ENCODE data around the gene DPF3. TPM values are rescaled to one million over a fixed set of nuclear protein-coding genes. Genes with fewer than 3 reads are reported as not detected.

Gene DPF3
- total RNA-seq, 1 experiment from 2014 or later: 1.9 TPM

DNA sequence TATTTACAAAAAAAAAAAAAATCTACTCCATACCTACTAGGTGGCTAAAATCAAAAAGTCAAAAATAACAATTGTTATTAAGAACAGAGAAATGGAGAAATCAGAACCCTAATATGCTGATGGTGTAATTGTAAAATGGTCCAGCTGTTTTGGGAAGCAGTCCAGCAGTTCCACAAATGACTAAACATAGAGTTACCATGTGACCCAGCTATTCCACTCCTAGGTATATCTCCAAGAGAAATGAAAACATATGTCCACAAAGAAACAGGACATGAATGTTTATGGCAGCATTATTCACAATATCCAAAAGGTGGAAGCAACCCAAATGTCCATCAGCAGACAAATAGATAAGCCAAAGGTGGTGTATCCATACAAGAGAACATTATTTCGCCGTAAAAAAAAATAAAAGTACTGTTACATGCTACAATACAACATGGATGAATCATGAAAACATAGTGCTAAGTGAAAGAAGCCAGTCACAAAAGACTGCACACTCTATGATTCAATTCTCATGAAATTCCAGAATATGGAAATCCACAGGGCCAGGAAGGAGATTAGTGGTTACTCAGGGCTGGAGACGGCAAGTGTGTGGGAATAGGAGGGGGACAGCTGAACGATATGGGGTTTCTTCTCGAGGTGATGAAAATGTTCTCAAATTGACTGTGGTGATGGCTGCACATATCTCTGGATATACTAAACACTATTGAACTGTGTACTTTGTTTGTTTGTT is 9.1 kb upstream of the DPF3 start:
- ChIA-PET POLR2A (interaction anchor here (0.7 to 2.2 kb wide), 5 partner anchors 9 to 420 kb away, joined by 3 to 13 read pairs (median 4); partner anchors contain the start of gene DPF3), CTCF (interaction anchor here (0.6 to 5.0 kb wide), 16 partner anchors 8 to 463 kb away, joined by 3 to 295 read pairs (median 4); partner anchors contain the start of gene DPF3)
- Mint-ChIP-seq H3K4me3 (ENCODE audit: unreplicated experiment) (no peak overlapping the region), H3K4me1 (ENCODE audit: insufficient read depth, unreplicated experiment) (peaks cover 22% of the 10 kb centered on the region), H3K27ac (ENCODE audit: low read depth, unreplicated experiment) (no peak overlapping the region), H3K27me3 (ENCODE audit: insufficient read depth, unreplicated experiment) (no peaks in the 10 kb centered on the region), H3K9me3 (ENCODE audit: unreplicated experiment) (no peaks in the 10 kb centered on the region), H3K36me3 (ENCODE audit: insufficient read depth, unreplicated experiment) (no peaks in the 10 kb centered on the region)
- intact Hi-C loops (cut with micrococcal nuclease): no loop called here
- no peak for DNase-seq (ENCODE audit: unreplicated experiment)
- TF ChIP-seq CTCF (IDR thresholded peaks at IDR 0.05; ENCODE audit: unreplicated experiment): no peak
- no TSS peak for BruUV-seq (replicated peaks)

- BruUV-seq (replicated peaks): no TSS peak
Observed at GRCh38 chr14:72901361-72901760, 7.5 kb upstream of the DPF3 start.

GRCh38 chr14:72898448-72898847 is 4.5 kb upstream of the DPF3 start:
- Mint-ChIP-seq H3K27me3 (ENCODE audit: insufficient read depth, unreplicated experiment) (no peaks in the 10 kb centered on the region), H3K27ac (ENCODE audit: low read depth, unreplicated experiment) (no peak overlapping the region), H3K4me1 (ENCODE audit: insufficient read depth, unreplicated experiment) (no peaks in the 10 kb centered on the region), H3K9me3 (ENCODE audit: unreplicated experiment) (no peaks in the 10 kb centered on the region), H3K4me3 (ENCODE audit: unreplicated experiment) (no peak overlapping the region), H3K36me3 (ENCODE audit: insufficient read depth, unreplicated experiment) (no peaks in the 10 kb centered on the region)
- POLR2A ChIA-PET: no interaction called here
- BruUV-seq (replicated peaks): no TSS peak
- CTCF ChIA-PET: interaction anchor here (0.7 to 4.6 kb wide), 3 partner anchors 338 to 384 kb away, joined by 3 to 33 read pairs (median 13); no protein-coding TSS in a partner anchor
- no peak for TF ChIP-seq CTCF (IDR thresholded peaks at IDR 0.05; ENCODE audit: unreplicated experiment)
- intact Hi-C loops (cut with micrococcal nuclease): no loop called here
- no peak for DNase-seq (ENCODE audit: unreplicated experiment)

More at GRCh38 chr14:72901361-72901760, 7.5 kb upstream of the DPF3 start:
- Mint-ChIP-seq H3K27me3 (ENCODE audit: insufficient read depth, unreplicated experiment) (no peaks in the 10 kb centered on the region), H3K36me3 (ENCODE audit: insufficient read depth, unreplicated experiment) (no peaks in the 10 kb centered on the region), H3K9me3 (ENCODE audit: unreplicated experiment) (no peaks in the 10 kb centered on the region), H3K27ac (ENCODE audit: low read depth, unreplicated experiment) (no peak overlapping the region), H3K4me1 (ENCODE audit: insufficient read depth, unreplicated experiment) (peaks cover 11% of the 10 kb centered on the region), H3K4me3 (ENCODE audit: unreplicated experiment) (no peak overlapping the region)
- intact Hi-C loops (cut with micrococcal nuclease): no loop called here
- TF ChIP-seq CTCF (IDR thresholded peaks at IDR 0.05; ENCODE audit: unreplicated experiment): no peak
- CTCF ChIA-PET: interaction anchor here (0.6 to 3.9 kb wide), 2 partner anchors 85 to 387 kb away, joined by 3 to 13 read pairs; no protein-coding TSS in a partner anchor
- DNase-seq (ENCODE audit: unreplicated experiment): no peak
- POLR2A ChIA-PET: no interaction called here

DNA sequence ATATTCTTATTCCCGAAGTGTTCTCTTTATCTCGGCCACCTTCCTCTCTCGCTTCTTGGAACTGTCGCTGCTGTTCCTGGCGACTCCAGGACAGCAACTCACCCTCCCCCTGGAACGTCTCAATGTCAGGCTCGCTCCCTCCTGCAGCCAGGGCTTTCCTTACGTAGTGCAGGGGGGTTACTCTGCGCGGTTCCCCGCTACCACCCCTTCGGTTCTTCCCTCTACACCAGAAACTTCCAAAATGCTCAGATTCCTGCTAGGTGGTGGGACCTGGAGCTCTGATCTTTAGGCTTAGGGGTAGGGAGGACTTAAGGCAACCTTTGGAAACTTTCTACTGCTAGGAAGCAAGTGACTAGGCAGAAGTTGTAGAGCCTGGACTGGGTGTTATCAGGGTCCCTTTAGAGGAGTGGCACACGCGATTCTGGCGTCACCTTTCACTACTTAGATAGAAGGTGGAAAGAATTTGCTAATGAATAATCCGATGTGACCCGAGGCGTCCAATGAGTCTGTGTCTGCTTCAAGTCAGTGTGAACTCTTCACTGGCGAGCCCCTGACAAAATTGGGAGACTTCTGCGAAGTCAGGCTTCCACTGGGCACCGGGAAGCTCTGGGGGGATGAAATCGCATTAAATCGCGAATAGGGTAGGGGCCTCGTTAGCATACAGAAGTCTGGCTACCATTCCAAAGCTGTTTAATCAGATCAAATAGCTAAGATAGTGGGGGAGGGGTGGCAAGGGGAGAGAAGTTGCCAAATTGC is 900 bp upstream of the DPF3 start:
- Mint-ChIP-seq H3K36me3 (ENCODE audit: insufficient read depth, unreplicated experiment) (no peaks in the 10 kb centered on the region), H3K9me3 (ENCODE audit: unreplicated experiment) (no peaks in the 10 kb centered on the region), H3K4me3 (ENCODE audit: unreplicated experiment) (peak overlapping the region; percentile 82), H3K4me1 (ENCODE audit: insufficient read depth, unreplicated experiment) (no peaks in the 10 kb centered on the region), H3K27me3 (ENCODE audit: insufficient read depth, unreplicated experiment) (no peaks in the 10 kb centered on the region), H3K27ac (ENCODE audit: low read depth, unreplicated experiment) (peak overlapping the region; percentile 37)
- intact Hi-C loops (cut with micrococcal nuclease): loop anchor here (2.0 kb wide), 2 partner anchors 148 to 230 kb away; no protein-coding TSS in a partner anchor
- ChIA-PET POLR2A (interaction anchor here (0.5 to 2.6 kb wide), 17 partner anchors 10 to 381 kb away, joined by 3 to 13 read pairs (median 4); partner anchors contain the start of gene DCAF4), CTCF (interaction anchor here (0.6 to 1.9 kb wide), 8 partner anchors 8 to 379 kb away, joined by 3 to 9 read pairs (median 4); no protein-coding TSS in a partner anchor)
- BruUV-seq (replicated peaks): no TSS peak
- TF ChIP-seq CTCF (IDR thresholded peaks at IDR 0.05; ENCODE audit: unreplicated experiment): no peak
- peak; percentile 9 for DNase-seq (ENCODE audit: unreplicated experiment)
